ENCODE measurements around the gene UBAP1.

- no peak for TF ChIP-seq POLR2A (IDR thresholded peaks at IDR 0.05)
- TF ChIP-seq CTCF (IDR thresholded peaks at IDR 0.05) = no peak
- TF ChIP-seq POLR2AphosphoS5 (IDR thresholded peaks at IDR 0.05) = no peak
Measured at GRCh38 chr9:34267660-34268059, 88.8 kb downstream of the UBAP1 start.
